ENCODE data around the gene STMP1.
"Not testable (repeated sequence)": the region's sequence is repeated elsewhere in the genome, so short reads cannot be mapped to it uniquely, and the experiment has no call there.

STMP1 gene

GRCh38 chr7:135662373-135663114, at the start of gene STMP1:
Gene STMP1 (plus strand): TSS chr7:135662514.
- peak; percentile 79 to 88 for ATAC-seq

- no peak for ATAC-seq
Measured at GRCh38 chr7:135616136-135616535, 46.2 kb upstream of the STMP1 start.

GRCh38 chr7:135617781-135618180, 44.5 kb upstream of the STMP1 start:
- ATAC-seq: no peak

- ATAC-seq: no peak
Measured at GRCh38 chr7:135618510-135618909, 43.8 kb upstream of the STMP1 start.

- ATAC-seq: no peak
Measured at GRCh38 chr7:135620447-135620846, 41.9 kb upstream of the STMP1 start.

GRCh38 chr7:135620980-135621850, 41.1 kb upstream of the STMP1 start:
- ATAC-seq: no peak

- ATAC-seq: no peak
Measured at GRCh38 chr7:135634191-135634878, 28.0 kb upstream of the STMP1 start.

DNA sequence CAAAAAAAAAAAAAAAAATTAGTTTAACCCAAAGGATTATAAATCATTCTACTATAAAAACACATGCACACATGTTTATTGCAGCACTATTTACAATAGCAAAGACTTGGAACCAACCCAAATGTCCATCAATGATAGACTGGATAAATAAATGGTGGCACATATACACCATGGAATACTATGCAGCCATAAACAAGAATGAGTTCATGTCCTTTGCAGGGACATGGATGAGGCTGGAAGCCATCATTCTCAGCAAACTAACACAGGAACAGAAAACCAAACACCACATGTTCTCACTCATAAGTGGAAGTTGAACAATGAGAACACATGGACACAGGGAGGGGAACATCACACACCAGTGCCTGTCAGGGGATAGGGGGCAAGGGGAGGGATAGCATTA, 22.6 kb upstream of the STMP1 start:
- ATAC-seq: not testable (repeated sequence)

- ATAC-seq: no peak
Measured at GRCh38 chr7:135644154-135644553, 18.2 kb upstream of the STMP1 start.

DNA sequence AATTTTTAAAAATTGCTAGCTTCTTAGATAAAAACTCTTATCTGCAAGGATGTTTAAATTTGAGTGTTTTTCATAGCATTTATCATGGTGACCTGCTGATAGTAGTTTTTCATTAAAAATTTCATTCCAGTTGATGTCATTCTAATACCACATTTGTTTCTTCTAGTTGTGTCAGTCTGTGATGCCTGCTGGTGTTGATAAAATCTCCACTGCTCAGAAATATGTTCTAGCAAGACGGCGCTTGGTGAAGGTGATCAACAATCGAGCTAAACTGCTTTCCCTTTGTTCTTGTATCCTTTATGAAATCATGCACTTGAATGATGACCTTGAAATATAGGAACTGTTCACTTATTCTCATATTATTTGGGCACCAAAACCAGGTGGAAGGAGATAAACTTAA, 17.6 kb upstream of the STMP1 start:
- no peak for ATAC-seq

GRCh38 chr7:135645296-135645904, 16.9 kb upstream of the STMP1 start:
- ATAC-seq: no peak

- ATAC-seq: no peak
Measured at GRCh38 chr7:135647755-135648154, 14.6 kb upstream of the STMP1 start.

GRCh38 chr7:135648235-135648634, 14.1 kb upstream of the STMP1 start:
- no peak for ATAC-seq

DNA sequence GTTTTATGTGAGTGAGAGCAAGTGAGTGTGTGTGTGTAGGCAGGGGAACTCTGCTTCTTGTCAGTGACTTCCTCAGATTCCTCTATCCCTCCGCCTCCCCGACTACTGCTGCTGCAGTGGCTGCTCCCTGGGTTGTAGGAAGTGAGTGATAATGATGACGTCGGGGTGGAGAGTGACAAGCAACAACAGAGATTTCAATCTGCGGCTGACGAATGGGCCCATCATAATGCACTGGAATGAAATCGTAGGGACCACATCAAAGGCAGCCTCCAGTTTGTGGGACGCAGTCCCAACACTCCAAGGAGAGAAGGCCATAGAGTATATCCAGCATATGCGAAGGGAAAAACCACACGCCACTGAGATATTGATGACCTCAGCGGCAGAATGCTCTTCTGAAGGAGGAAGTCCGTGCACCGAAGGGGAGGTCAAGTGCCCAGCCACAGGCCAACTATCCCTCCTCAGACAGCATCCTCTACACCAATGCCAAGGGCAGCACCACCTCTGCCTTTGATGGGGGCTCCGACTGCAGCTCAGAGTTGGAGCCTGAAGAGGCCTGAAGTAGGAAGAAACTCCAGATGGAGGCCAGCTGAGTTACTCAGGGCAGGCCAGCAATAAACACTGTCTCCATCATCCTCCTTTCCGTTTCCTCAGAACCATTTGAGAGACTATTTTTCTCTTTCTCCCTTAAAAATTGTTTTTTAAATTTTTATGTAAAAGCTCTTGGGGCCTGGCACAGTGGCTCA, 11.3 kb upstream of the STMP1 start:
- no peak for ATAC-seq

DNA sequence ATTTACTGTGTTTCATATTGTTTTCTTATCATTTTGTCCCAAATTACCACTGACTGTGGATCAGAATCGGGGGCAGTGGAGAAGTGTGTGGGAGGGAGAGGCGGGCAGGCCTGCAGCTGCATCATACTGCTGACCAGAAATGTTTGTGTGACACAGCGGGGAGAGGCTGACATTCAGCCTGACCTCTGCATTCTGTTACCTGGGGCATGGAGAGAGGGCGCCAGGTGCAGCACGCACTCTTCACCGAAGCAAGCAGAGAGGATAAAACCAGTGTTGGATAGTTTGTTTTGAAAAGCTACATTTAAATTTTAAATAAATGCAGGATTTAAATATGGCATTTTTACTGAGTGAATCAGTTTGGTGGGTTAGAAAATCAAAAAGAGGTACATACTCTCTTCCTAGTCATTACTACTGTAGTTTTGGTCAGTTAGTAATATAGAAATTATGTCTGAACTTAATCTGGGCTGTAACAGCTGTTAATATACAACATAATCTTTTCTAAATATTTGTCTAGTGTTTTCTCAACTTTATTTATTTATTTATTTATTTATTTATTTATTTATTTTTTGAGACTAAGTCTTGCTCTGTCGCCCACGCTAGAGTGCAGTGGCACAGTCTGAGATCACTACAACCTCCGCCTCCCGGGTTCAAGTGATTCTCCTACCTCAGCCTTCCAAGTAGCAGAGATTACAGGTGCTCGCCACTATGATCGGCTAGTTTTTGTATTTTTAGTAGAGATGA, 8.8 kb upstream of the STMP1 start:
- no peak for ATAC-seq

DNA sequence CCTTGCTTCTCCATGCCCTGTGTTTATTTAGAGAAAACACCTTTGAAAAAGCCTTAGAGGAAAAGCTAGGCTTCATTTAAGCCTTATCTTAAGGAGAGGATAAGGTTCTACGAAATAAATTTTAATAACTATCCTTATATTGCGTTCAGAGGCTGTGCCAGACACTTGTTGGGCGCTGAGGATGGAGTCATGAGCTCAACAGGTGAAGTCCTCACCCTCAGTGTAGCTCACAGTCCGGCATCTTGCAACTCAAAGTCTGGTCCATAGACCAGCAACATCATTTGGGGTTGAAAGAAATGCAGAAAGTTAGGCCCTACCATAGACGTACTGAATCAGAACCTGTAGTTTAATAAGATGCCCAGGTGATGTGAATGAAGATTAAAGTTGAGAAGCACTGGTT, 3.8 kb upstream of the STMP1 start:
- ATAC-seq: no peak

DNA sequence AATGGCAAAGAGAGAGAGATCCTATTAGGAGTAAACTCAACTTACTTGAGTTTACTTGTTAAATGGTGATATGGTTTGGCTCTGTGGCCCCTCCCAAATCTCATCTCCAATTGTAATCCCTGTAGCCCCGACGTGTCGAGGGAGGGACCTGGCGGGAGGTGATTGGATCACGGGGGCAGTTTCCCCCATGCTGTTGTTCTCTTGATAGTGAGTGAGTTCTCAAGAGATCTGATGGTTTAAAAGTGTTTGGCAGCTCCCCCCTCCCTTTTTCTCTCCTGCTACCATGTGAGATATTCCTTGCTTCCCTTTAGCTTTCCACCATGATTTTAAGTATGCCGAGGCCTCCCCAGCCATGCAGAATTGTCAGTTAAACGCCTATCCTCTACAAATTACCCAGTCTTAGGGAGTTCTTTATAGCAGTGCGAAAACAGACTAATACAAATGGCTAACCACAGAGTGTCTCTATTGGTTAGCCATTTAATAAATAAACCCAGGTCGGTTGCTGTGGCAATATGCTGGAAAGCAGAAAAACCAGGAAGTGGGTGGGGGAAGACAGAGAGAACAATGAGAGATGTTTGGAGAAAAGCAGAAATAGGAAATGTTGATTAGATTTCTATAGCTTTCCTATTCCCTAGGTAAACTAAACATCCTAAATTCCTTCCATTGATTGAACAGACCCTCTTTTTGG, 3.0 kb upstream of the STMP1 start:
- ATAC-seq: no peak

- no peak for ATAC-seq
Measured at GRCh38 chr7:135661311-135662122, 797 bp upstream of the STMP1 start.

DNA sequence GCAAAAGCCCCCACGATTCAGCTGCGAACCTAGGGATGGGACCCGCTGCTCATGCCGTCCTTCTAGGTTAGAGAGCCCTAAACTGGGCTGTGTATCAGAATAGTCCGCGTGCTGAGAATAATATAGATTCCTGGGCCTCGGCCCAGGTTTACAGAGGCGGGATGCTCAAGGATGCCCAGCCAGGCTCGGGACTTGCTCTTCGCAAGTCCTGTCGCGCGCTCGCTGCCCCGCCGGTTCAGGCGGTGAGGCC, 266 bp upstream of the STMP1 start:
- peak in 1 of 2 donors; percentile 11 for ATAC-seq

DNA sequence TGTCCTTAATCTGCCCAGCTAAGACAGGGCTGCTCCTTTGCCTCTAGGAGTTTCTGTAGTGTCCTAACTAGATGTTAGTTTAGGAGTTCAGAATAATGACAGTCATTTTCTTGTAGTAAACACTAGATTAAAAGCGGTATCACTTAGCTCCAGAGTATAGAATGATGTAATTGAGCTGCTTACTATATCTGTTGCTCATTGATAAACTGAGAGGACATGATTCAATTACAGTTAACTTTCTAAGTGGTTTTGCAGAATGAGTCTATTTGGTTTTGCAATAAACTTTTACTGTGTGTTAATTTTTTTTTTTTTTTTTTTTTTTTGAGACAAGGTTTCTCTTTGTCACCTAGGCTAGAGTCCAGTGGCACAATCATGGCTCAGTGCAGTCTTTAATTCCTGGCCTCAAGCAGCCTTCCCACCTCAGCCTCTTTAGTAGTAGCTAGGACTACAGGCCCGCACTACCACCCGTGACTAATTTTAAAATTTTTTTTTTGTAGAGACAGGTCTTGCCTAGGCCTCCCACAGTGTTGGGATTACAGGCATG, 1.8 kb downstream of the STMP1 start:
- peak; percentile 55 to 78 for ATAC-seq
